Neural cell (in vitro differentiated cells): ENCODE results near the gene KLHL42.
"Not testable (repeated sequence)": the region's sequence is repeated elsewhere in the genome, so short reads cannot be mapped to it uniquely, and the experiment has no call there.

ENCODE experiments used
- EP300 ChIP-seq: fragments of 450-650 bp; conservative IDR thresholded peaks from 2 replicates; pipeline ENCODE4 v1.6.1; 2014; ENCODE audit warnings: antibody characterized with exemption, mild to moderate bottlenecking, moderate library complexity; ENCODE audit not compliant: poor library complexity, severe bottlenecking
- EZH2 ChIP-seq: fragments of 200-600, 300-800 bp; shearing (Covaris generic), sonication (generic); IDR thresholded peaks from 2 replicates; pipeline ENCODE4 v1.6.1; 2014; ENCODE audit warnings: antibody characterized with exemption, low read length, borderline replicate concordance, mild to moderate bottlenecking; ENCODE audit not compliant: insufficient read depth, poor library complexity, severe bottlenecking
- POLR2AphosphoS5 ChIP-seq: IDR thresholded peaks from 2 replicates; pipeline ENCODE4 v1.6.1; 2012
- TF ChIP-seq, protein P1 (sequence below): fragments of 450-650 bp; IDR thresholded peaks from 2 replicates; pipeline ENCODE4 v1.5.1; 2014; ENCODE audit warnings: antibody characterized with exemption, mild to moderate bottlenecking, moderate library complexity; ENCODE audit not compliant: poor library complexity, severe bottlenecking

GRCh38 chr12:27745734-27746133 lies 34.3 kb upstream of the KLHL42 start:
- not testable (repeated sequence) for TF ChIP-seq POLR2AphosphoS5, EZH2, EP300
- TF ChIP-seq, protein P1, sequence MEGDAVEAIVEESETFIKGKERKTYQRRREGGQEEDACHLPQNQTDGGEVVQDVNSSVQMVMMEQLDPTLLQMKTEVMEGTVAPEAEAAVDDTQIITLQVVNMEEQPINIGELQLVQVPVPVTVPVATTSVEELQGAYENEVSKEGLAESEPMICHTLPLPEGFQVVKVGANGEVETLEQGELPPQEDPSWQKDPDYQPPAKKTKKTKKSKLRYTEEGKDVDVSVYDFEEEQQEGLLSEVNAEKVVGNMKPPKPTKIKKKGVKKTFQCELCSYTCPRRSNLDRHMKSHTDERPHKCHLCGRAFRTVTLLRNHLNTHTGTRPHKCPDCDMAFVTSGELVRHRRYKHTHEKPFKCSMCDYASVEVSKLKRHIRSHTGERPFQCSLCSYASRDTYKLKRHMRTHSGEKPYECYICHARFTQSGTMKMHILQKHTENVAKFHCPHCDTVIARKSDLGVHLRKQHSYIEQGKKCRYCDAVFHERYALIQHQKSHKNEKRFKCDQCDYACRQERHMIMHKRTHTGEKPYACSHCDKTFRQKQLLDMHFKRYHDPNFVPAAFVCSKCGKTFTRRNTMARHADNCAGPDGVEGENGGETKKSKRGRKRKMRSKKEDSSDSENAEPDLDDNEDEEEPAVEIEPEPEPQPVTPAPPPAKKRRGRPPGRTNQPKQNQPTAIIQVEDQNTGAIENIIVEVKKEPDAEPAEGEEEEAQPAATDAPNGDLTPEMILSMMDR: not testable (repeated sequence)
